H1 (cell line): ENCODE results near the gene FAM53B. TPM values are rescaled to one million over a fixed set of nuclear protein-coding genes. Genes with fewer than 3 reads are reported as not detected.

Experiments
- CTCF ChIA-PET: fragments of 300-600 bp; sonication (Branson Sonifier 250); formaldehyde crosslinking; loops from one replicate; lab custom pipeline; 2021; ENCODE audit not compliant: partially characterized antibody; lab: Charles Lee
- POLR2A ChIA-PET: fragments of 300-600 bp; sonication (Branson Sonifier 250); formaldehyde crosslinking; loops from one replicate; lab custom pipeline; 2021; ENCODE audit warnings: inconsistent platforms; ENCODE audit not compliant: partially characterized antibody; lab: Charles Lee
- DNase-seq, 2 experiments: peaks; one replicate each; pipeline versions ENCODE4 v3.0.0 to v3.0.0-alpha.2; 2010 to 2022; ENCODE audit warnings: low spot score in 2 of 2, low read depth in 1 of 2, mixed read lengths in 1 of 2
- FAIRE-seq: peaks from 2 replicates; lab custom pipeline; 2011; peaks lifted over from hg19 to GRCh38; lab: Jason Lieb, UNC
- H2AFZ ChIP-seq: 2 replicates; pipeline ENCODE4 v1.8.1; 2012; ENCODE audit warnings: low read length, inconsistent platforms
- H2AK5ac ChIP-seq: 2 replicates; pipeline ENCODE4 v1.6.1; 2013; ENCODE audit warnings: low read depth, low read length
- H2BK120ac ChIP-seq: replicated peaks from 2 replicates; pipeline ENCODE3; 2013; ENCODE audit warnings: low read depth, low read length, inconsistent platforms
- H2BK12ac ChIP-seq: 2 replicates; pipeline ENCODE4 v1.6.1; 2013; ENCODE audit warnings: low read depth, low read length
- H2BK15ac ChIP-seq: 2 replicates; pipeline ENCODE4 v1.6.1; 2013; ENCODE audit warnings: low read length
- H2BK20ac ChIP-seq: 2 replicates; pipeline ENCODE4 v1.6.1; 2013; ENCODE audit warnings: low read length
- H2BK5ac ChIP-seq: 2 replicates; pipeline ENCODE4 v1.6.1; 2013; ENCODE audit warnings: low read depth, low read length
- H3K14ac ChIP-seq: 2 replicates; pipeline ENCODE4 v1.6.1; 2013; ENCODE audit warnings: inconsistent platforms; ENCODE audit not compliant: insufficient read length
- H3K18ac ChIP-seq: 2 replicates; pipeline ENCODE4 v1.6.1; 2013; ENCODE audit warnings: low read length; ENCODE audit errors: extremely low read depth
- H3K23ac ChIP-seq: 2 replicates; pipeline ENCODE4 v1.6.1; 2013; ENCODE audit warnings: inconsistent platforms; ENCODE audit not compliant: insufficient read length
- H3K23me2 ChIP-seq: 2 replicates; pipeline ENCODE4 v1.6.1; 2013; ENCODE audit warnings: low read depth, low read length
- H3K27ac ChIP-seq: 2 replicates; pipeline ENCODE4 v1.6.1; 2011; ENCODE audit warnings: low read depth, low read length, inconsistent platforms
- H3K27me3 ChIP-seq, 4 experiments: replicated peaks in 1 of 4; 1 replicate in 1 of 4; 2 replicates in 3 of 4; pipeline versions ENCODE4 v1.6.1 to v1.8.1; 2011 to 2013; ENCODE audit warnings: low read length in 3 of 4, mild to moderate bottlenecking in 3 of 4, inconsistent platforms in 2 of 4, mixed read lengths in 2 of 4, moderate library complexity in 1 of 4; ENCODE audit not compliant: control insufficient read depth in 3 of 4, insufficient read depth in 3 of 4; ENCODE audit errors: extremely low read depth in 1 of 4
- H3K36me3 ChIP-seq, 4 experiments: 2 replicates each; pipeline versions ENCODE4 v1.6.1 to v1.8.1; 2011 to 2013; ENCODE audit warnings: mild to moderate bottlenecking in 4 of 4, low read length in 3 of 4, moderate library complexity in 2 of 4, control low read depth in 1 of 4, inconsistent platforms in 1 of 4; ENCODE audit not compliant: insufficient read depth in 4 of 4, control insufficient read depth in 2 of 4
- H3K4ac ChIP-seq: replicated peaks from 2 replicates; pipeline ENCODE3; 2013; ENCODE audit warnings: low read length, low read depth, mixed read lengths, inconsistent platforms; ENCODE audit not compliant: insufficient read length
- H3K4me1 ChIP-seq, 4 experiments: replicated peaks in 1 of 4; 1 replicate in 1 of 4; 2 replicates in 3 of 4; pipeline versions ENCODE4 v1.6.1 to v1.8.1; 2011 to 2013; ENCODE audit warnings: low read length in 3 of 4, inconsistent platforms in 2 of 4, mixed read lengths in 1 of 4; ENCODE audit not compliant: insufficient read depth in 4 of 4, control insufficient read depth in 3 of 4
- H3K4me2 ChIP-seq, 2 experiments: 2 replicates each; pipeline versions ENCODE4 v1.6.1 to v1.8.1; 2011 to 2013; ENCODE audit warnings: low read depth in 2 of 2, low read length in 2 of 2, control low read depth in 1 of 2, inconsistent platforms in 1 of 2, mild to moderate bottlenecking in 1 of 2; ENCODE audit not compliant: insufficient read depth in 1 of 2
- H3K4me3 ChIP-seq, 4 experiments: fragments of 200-600, 300-600 bp in 1 of 4; sonication (generic), shearing (Covaris generic), sonication (Bioruptor Twin) in 1 of 4; 2 replicates each; pipeline versions ENCODE4 v1.5.1 to v1.8.1; 2011 to 2016; ENCODE audit warnings: low read length in 4 of 4, low read depth in 3 of 4, control low read depth in 2 of 4, inconsistent platforms in 2 of 4, mild to moderate bottlenecking in 2 of 4, mixed read lengths in 1 of 4, moderate library complexity in 1 of 4; ENCODE audit not compliant: insufficient read depth in 2 of 4; ENCODE audit errors: extremely low read depth in 1 of 4
- H3K56ac ChIP-seq: replicated peaks from 2 replicates; pipeline ENCODE3; 2013; ENCODE audit warnings: low read depth, mild to moderate bottlenecking, mixed read lengths, low read length, inconsistent platforms; ENCODE audit not compliant: insufficient read length
- H3K79me1 ChIP-seq: 2 replicates; pipeline ENCODE4 v1.6.1; 2013; ENCODE audit warnings: low read depth, low read length, control low read depth
- H3K79me2 ChIP-seq, 2 experiments: 2 replicates each; pipeline versions ENCODE4 v1.6.1 to v1.8.1; 2012 to 2013; ENCODE audit warnings: low read length in 2 of 2, mild to moderate bottlenecking in 2 of 2, inconsistent platforms in 1 of 2; ENCODE audit not compliant: insufficient read depth in 2 of 2, control insufficient read depth in 1 of 2
- H3K9ac ChIP-seq, 4 experiments: replicated peaks in 1 of 4; 1 replicate in 1 of 4; 2 replicates in 3 of 4; pipeline versions ENCODE4 v1.6.1 to v1.8.1; 2011 to 2013; ENCODE audit warnings: low read depth in 3 of 4, low read length in 3 of 4, control low read depth in 2 of 4, mild to moderate bottlenecking in 2 of 4, moderate library complexity in 2 of 4, inconsistent platforms in 1 of 4; ENCODE audit errors: extremely low read depth in 1 of 4
- H3K9me3 ChIP-seq, 2 experiments: 2 replicates each; pipeline versions ENCODE4 v1.6.1 to v1.8.1; 2012 to 2013; ENCODE audit warnings: mild to moderate bottlenecking in 2 of 2, moderate library complexity in 2 of 2, control low read depth in 1 of 2, inconsistent platforms in 1 of 2, low read depth in 1 of 2, low read length in 1 of 2, mixed read lengths in 1 of 2; ENCODE audit not compliant: insufficient read depth in 2 of 2
- H4K20me1 ChIP-seq, 2 experiments: replicated peaks in 1 of 2; 2 replicates each; pipeline versions ENCODE3 to v1.8.1; 2011 to 2013; ENCODE audit warnings: inconsistent platforms in 2 of 2, low read length in 2 of 2, mild to moderate bottlenecking in 1 of 2; ENCODE audit not compliant: insufficient read depth in 2 of 2, control insufficient read depth in 1 of 2
- H4K5ac ChIP-seq: 2 replicates; pipeline ENCODE4 v1.6.1; 2013; ENCODE audit warnings: low read length, low read depth, mixed read lengths, inconsistent platforms; ENCODE audit not compliant: insufficient read length
- H4K8ac ChIP-seq: 2 replicates; pipeline ENCODE4 v1.8.0; 2013; ENCODE audit warnings: mild to moderate bottlenecking, moderate library complexity, low read length, inconsistent platforms; ENCODE audit not compliant: insufficient read depth; ENCODE audit errors: extremely low read depth
- H4K91ac ChIP-seq: replicated peaks from 2 replicates; pipeline ENCODE3; 2013; ENCODE audit warnings: low read length, mixed read lengths, inconsistent platforms; ENCODE audit not compliant: insufficient read length
- CHD1 ChIP-seq: IDR thresholded peaks from 2 replicates; pipeline ENCODE4 v1.6.1; 2012; ENCODE audit warnings: low read depth, low read length, improper control_type of control experiment
- CHD2 ChIP-seq: IDR thresholded peaks from 2 replicates; pipeline ENCODE4 v1.6.1; 2012; ENCODE audit warnings: low read length, improper control_type of control experiment
- CREB1 ChIP-seq: IDR thresholded peaks from 2 replicates; pipeline ENCODE4 v1.6.1; 2012; ENCODE audit warnings: inconsistent platforms
- EZH2 ChIP-seq: fragments of 200-600 bp; sonication (generic); IDR thresholded peaks from 2 replicates; pipeline ENCODE4 v1.7.1; 2012; ENCODE audit warnings: low read depth, mild to moderate bottlenecking, moderate library complexity, low read length, inconsistent platforms; ENCODE audit not compliant: severe bottlenecking
- JUND ChIP-seq: IDR thresholded peaks from 2 replicates; pipeline ENCODE4 v1.6.1; 2011; ENCODE audit warnings: mild to moderate bottlenecking, improper control_type of control experiment, low read length
- RBBP5 ChIP-seq: IDR thresholded peaks from 2 replicates; pipeline ENCODE4 v1.7.1; 2012; ENCODE audit warnings: low read depth, mild to moderate bottlenecking, inconsistent platforms, low read length, moderate library complexity, borderline replicate concordance
- RFX5 ChIP-seq: IDR thresholded peaks from 2 replicates; pipeline ENCODE4 v1.6.1; 2011; ENCODE audit warnings: low read depth, low read length, improper control_type of control experiment, borderline replicate concordance
- TAF7 ChIP-seq: optimal IDR thresholded peaks from 2 replicates; pipeline ENCODE3; 2011; ENCODE audit warnings: low read depth, mild to moderate bottlenecking, inconsistent platforms, low read length, moderate library complexity, borderline replicate concordance
- USF2 ChIP-seq: IDR thresholded peaks from 2 replicates; pipeline ENCODE4 v1.6.1; 2011; ENCODE audit warnings: low read length, improper control_type of control experiment
- WGBS, 2 experiments: shearing (Covaris generic) in 1 of 2; methylation state at CpG; one replicate each; pipeline versions ENCODE4 v1.1.6 to v1.1.7; 2013 to 2015; ENCODE audit warnings: low lambda C conversion rate in 2 of 2, mixed read lengths in 2 of 2, inconsistent platforms in 1 of 2, low coverage in 1 of 2, missing lambda C conversion rate in 1 of 2; ENCODE audit not compliant: insufficient replicate concordance in 2 of 2, insufficient coverage in 1 of 2, insufficient read length in 1 of 2; ENCODE audit errors: extremely low coverage in 1 of 2, missing lambda C conversion rate in 1 of 2; 5-methylcytosine and 5-hydroxymethylcytosine counted together
- polyA plus RNA-seq, 7 experiments: library from polyadenylated mRNA; depleted of rRNA in 3 of 7; stranded (reverse) in 5 of 7; unstranded in 2 of 7; fragments of >200 nt in 5 of 7; fragments of 200-250 nt in 2 of 7; gene quantifications; 1 replicate in 5 of 7; 2 replicates in 1 of 7; 4 replicates in 1 of 7; pipeline versions ENCODE4 v1.2.1 to v1.2.3, GENCODE V29; 2011 to 2013; ENCODE audit warnings: missing spikeins in 2 of 7, mixed read lengths in 2 of 7
- total RNA-seq: library from RNA; stranded (reverse); fragmentation: NEBNext Ultra II Directional; extraction: Animal tissue kit (Norgen Biotek cat#: 25700); gene quantifications from 2 replicates; pipeline ENCODE4 v1.2.1, GENCODE V29; 2021

FAM53B gene
- total and polyA plus RNA-seq, 2 of the 8 experiments (the other 6 are each of a cell fraction or from before 2014, with no cell fraction given), result 5.3 to 14.4 TPM

GRCh38 chr10:124667425-124668345 lies 76.5 kb downstream of the FAM53B start:
- no peak overlapping the region for H3K4me3 ChIP-seq
- H3K4me1 ChIP-seq, result peaks cover 0 to 8% (median 2%) of the 10 kb centered on the region in 4 experiments; a peak in 4 of 7 replicates
- POLR2A ChIA-PET, result no interaction called here
- H3K36me3 ChIP-seq, result no peaks in the 10 kb centered on the region; a peak in 1 of 8 replicates
- H3K79me2 ChIP-seq, result no peaks in the 10 kb centered on the region
- H4K5ac ChIP-seq, result no peak overlapping the region
- no peaks in the 10 kb centered on the region for H3K27me3 ChIP-seq
- no peak overlapping the region for H3K23ac ChIP-seq
- no peak overlapping the region; the same call in 1 of the 2 replicates for H4K8ac ChIP-seq
- no peak overlapping the region for H2BK15ac ChIP-seq
- DNase-seq, result no peak
- H3K56ac ChIP-seq, result no peak overlapping the region
- no peak overlapping the region for H3K9ac ChIP-seq
- H4K91ac ChIP-seq, result no peak overlapping the region
- H2BK120ac ChIP-seq, result no peak overlapping the region
- no peak overlapping the region for H3K4me2 ChIP-seq
- no peak overlapping the region for H3K18ac ChIP-seq
- no peak overlapping the region for H2AK5ac ChIP-seq
- no peak overlapping the region for H3K14ac ChIP-seq
- H3K4ac ChIP-seq, result no peak overlapping the region
- no peak overlapping the region for H2AFZ ChIP-seq
- WGBS, 2 experiments, result 89% methylated on average over 15 of the region's 15 CpGs; no CpG with 5 or more reads in 1 of the 2 experiments
- peak overlapping the region; percentile 19; the same call in 1 of the 2 replicates for H2BK5ac ChIP-seq
- CTCF ChIA-PET, result interaction anchor here (1.0 to 1.7 kb wide), 8 partner anchors 18 to 137 kb away, joined by 3 to 5 read pairs (median 4); no protein-coding TSS in a partner anchor
- H3K79me1 ChIP-seq, result peaks cover 6% of the 10 kb centered on the region
- H2BK20ac ChIP-seq, result no peak overlapping the region
- no peak for FAIRE-seq
- H3K9me3 ChIP-seq, result no peaks in the 10 kb centered on the region
- H4K20me1 ChIP-seq, result peaks cover 3 to 11% of the 10 kb centered on the region in 2 experiments
- no peaks in the 10 kb centered on the region for H3K23me2 ChIP-seq
- H2BK12ac ChIP-seq, result no peak overlapping the region
- H3K27ac ChIP-seq, result no peak overlapping the region
- TF ChIP-seq EZH2 (no peak), JUND (no peak), CREB1 (no peak), RBBP5 (no peak), TAF7 (no peak), RFX5 (no peak), CHD1 (no peak), CHD2 (no peak), USF2 (no peak)
